ENCODE measurements around the gene CTTN.
"Not testable (repeated sequence)": the region's sequence is repeated elsewhere in the genome, so short reads cannot be mapped to it uniquely, and the experiment has no call there.

Gene CTTN

GRCh38 chr11:70384566-70385152, 13.7 kb upstream of the CTTN start:
- Histone ChIP-seq H3K4me3 (ENCODE audit: low read depth, low read length, poor library complexity, severe bottlenecking) (no peak overlapping the region), H4K20me1 (ENCODE audit: insufficient read depth, low read length) (no peaks in the 10 kb centered on the region), H3K9ac (ENCODE audit: low read length) (no peak overlapping the region), H3F3A (ENCODE audit: insufficient read depth, low read length) (no peaks in the 10 kb centered on the region), H3K36me3 (ENCODE audit: insufficient read depth, low read length) (peaks cover 37% of the 10 kb centered on the region), H3K4me1 (ENCODE audit: insufficient read depth, low read length, severe bottlenecking) (no peaks in the 10 kb centered on the region), H3K27me3 (ENCODE audit: insufficient read depth, low read length) (no peaks in the 10 kb centered on the region), H3K9me3 (ENCODE audit: low read length) (no peaks in the 10 kb centered on the region), H3K9me2 (ENCODE audit: low read depth, low read length) (no peaks in the 10 kb centered on the region), H3K79me2 (ENCODE audit: insufficient read depth, low read length) (no peaks in the 10 kb centered on the region), H3K4me2 (ENCODE audit: low read length) (no peak overlapping the region), H3K27ac (ENCODE audit: low read depth, low read length, poor library complexity, severe bottlenecking) (no peak overlapping the region), H2AFZ (ENCODE audit: low read length) (no peak overlapping the region)
- TF ChIP-seq CTCF (IDR thresholded peaks at IDR 0.05; ENCODE audit: low read length) (no peak), EZH2 (IDR thresholded peaks at IDR 0.05; ENCODE audit: borderline replicate concordance, low read length) (no peak)

GRCh38 chr11:70387564-70387963, 10.8 kb upstream of the CTTN start:
- Histone ChIP-seq H4K20me1 (ENCODE audit: insufficient read depth, low read length) (no peaks in the 10 kb centered on the region), H3K27me3 (ENCODE audit: insufficient read depth, low read length) (no peaks in the 10 kb centered on the region), H3K4me3 (ENCODE audit: low read depth, low read length, poor library complexity, severe bottlenecking) (no peak overlapping the region), H3K4me2 (ENCODE audit: low read length) (no peak overlapping the region), H3K27ac (ENCODE audit: low read depth, low read length, poor library complexity, severe bottlenecking) (no peak overlapping the region), H3K9me2 (ENCODE audit: low read depth, low read length) (no peaks in the 10 kb centered on the region), H2AFZ (ENCODE audit: low read length) (no peak overlapping the region), H3K9me3 (ENCODE audit: low read length) (no peaks in the 10 kb centered on the region), H3K4me1 (ENCODE audit: insufficient read depth, low read length, severe bottlenecking) (no peaks in the 10 kb centered on the region), H3K79me2 (ENCODE audit: insufficient read depth, low read length) (no peaks in the 10 kb centered on the region), H3K36me3 (ENCODE audit: insufficient read depth, low read length) (peaks cover 17% of the 10 kb centered on the region), H3F3A (ENCODE audit: insufficient read depth, low read length) (no peaks in the 10 kb centered on the region), H3K9ac (ENCODE audit: low read length) (no peak overlapping the region)
- TF ChIP-seq CTCF (IDR thresholded peaks at IDR 0.05; ENCODE audit: low read length) (no peak), EZH2 (IDR thresholded peaks at IDR 0.05; ENCODE audit: borderline replicate concordance, low read length) (no peak)

- Histone ChIP-seq H3K9me3 (ENCODE audit: low read length) (no peaks in the 10 kb centered on the region), H3K79me2 (ENCODE audit: insufficient read depth, low read length) (no peaks in the 10 kb centered on the region), H3K4me1 (ENCODE audit: insufficient read depth, low read length, severe bottlenecking) (no peaks in the 10 kb centered on the region), H2AFZ (ENCODE audit: low read length) (no peak overlapping the region), H3K4me3 (ENCODE audit: low read depth, low read length, poor library complexity, severe bottlenecking) (no peak overlapping the region), H3K27ac (ENCODE audit: low read depth, low read length, poor library complexity, severe bottlenecking) (no peak overlapping the region), H3K9ac (ENCODE audit: low read length) (no peak overlapping the region), H3K4me2 (ENCODE audit: low read length) (no peak overlapping the region), H3K27me3 (ENCODE audit: insufficient read depth, low read length) (0 out of 2 replicates have a peak, but pooled peaks cover 3% of the 10 kb centered on the region), H3F3A (ENCODE audit: insufficient read depth, low read length) (no peaks in the 10 kb centered on the region), H4K20me1 (ENCODE audit: insufficient read depth, low read length) (no peaks in the 10 kb centered on the region), H3K36me3 (ENCODE audit: insufficient read depth, low read length) (peaks cover 16% of the 10 kb centered on the region), H3K9me2 (ENCODE audit: low read depth, low read length) (no peaks in the 10 kb centered on the region)
- no peak for TF ChIP-seq CTCF (IDR thresholded peaks at IDR 0.05; ENCODE audit: low read length)
- TF ChIP-seq EZH2 (IDR thresholded peaks at IDR 0.05; ENCODE audit: borderline replicate concordance, low read length): no peak
These were observed 9.1 kb upstream of the CTTN start for GRCh38 chr11:70389201-70389600.

- H3K79me2 ChIP-seq (ENCODE audit: insufficient read depth, low read length); H4K20me1 ChIP-seq (ENCODE audit: insufficient read depth, low read length); H3K4me2 ChIP-seq (ENCODE audit: low read length): not testable (repeated sequence)
These were observed 7.4 kb upstream of the CTTN start for GRCh38 chr11:70390882-70391281.

More at GRCh38 chr11:70390882-70391281, 7.4 kb upstream of the CTTN start:
- H3K4me1 ChIP-seq (ENCODE audit: insufficient read depth, low read length, severe bottlenecking); H3K4me3 ChIP-seq (ENCODE audit: low read depth, low read length, poor library complexity, severe bottlenecking); H3K36me3 ChIP-seq (ENCODE audit: insufficient read depth, low read length); H3K9ac ChIP-seq (ENCODE audit: low read length); H3K27me3 ChIP-seq (ENCODE audit: insufficient read depth, low read length); H3K9me2 ChIP-seq (ENCODE audit: low read depth, low read length); H3F3A ChIP-seq (ENCODE audit: insufficient read depth, low read length); H2AFZ ChIP-seq (ENCODE audit: low read length); H3K9me3 ChIP-seq (ENCODE audit: low read length); H3K27ac ChIP-seq (ENCODE audit: low read depth, low read length, poor library complexity, severe bottlenecking): not testable (repeated sequence)

All from OCI-LY1 (cell line).